Esophagus muscularis mucosa (tissue), 3 donors: Measurements from ENCODE around the gene ST7L.

Experiments
- CTCF ChIP-seq, 3 experiments: fragments of 200-600 bp in 2 of 3; fragments of 450-650 bp in 1 of 3; sonication (generic) in 2 of 3; IDR thresholded peaks; one replicate each; pipeline ENCODE4 v1.5.1; 2017 to 2019; ENCODE audit warnings: antibody characterized with exemption in 3 of 3, mild to moderate bottlenecking in 2 of 3, moderate library complexity in 1 of 3
- POLR2A ChIP-seq: fragments of 450-650 bp; IDR thresholded peaks from one replicate; pipeline ENCODE4 v1.6.1; 2017; ENCODE audit warnings: antibody characterized with exemption, moderate library complexity, mild to moderate bottlenecking, low read depth

GRCh38 chr1:112626193-112626592 is 7.3 kb upstream of the ST7L start:
- TF ChIP-seq POLR2A (no peak), CTCF (IDR thresholded peaks at IDR 0.05) (no peak)
